GM23338 (cell line): ENCODE results near the gene CERS5. TPM values are rescaled to one million over a fixed set of nuclear protein-coding genes. Genes with fewer than 3 reads are reported as not detected.

Source experiments
- EZH2 ChIP-seq: fragments of 200-600 bp; sonication (generic); IDR thresholded peaks from one replicate; pipeline ENCODE4 v1.8.0; 2017; ENCODE audit warnings: antibody characterized with exemption, mild to moderate bottlenecking, low read depth; ENCODE audit not compliant: unreplicated experiment
- EZH2phosphoT487 ChIP-seq: fragments of 200-600 bp; sonication (generic); IDR thresholded peaks from one replicate; pipeline ENCODE4 v1.8.1; 2018; ENCODE audit warnings: antibody characterized with exemption; ENCODE audit not compliant: unreplicated experiment
- POLR2AphosphoS5 ChIP-seq: IDR thresholded peaks from 2 replicates; pipeline ENCODE4 v1.6.1; 2016; ENCODE audit warnings: antibody characterized with exemption, low read depth
- REST ChIP-seq: IDR thresholded peaks from one replicate; pipeline ENCODE4 v1.6.1; 2018; ENCODE audit warnings: antibody characterized with exemption; ENCODE audit not compliant: unreplicated experiment
- ZNF114 ChIP-seq: fragments of 250-450 bp; sonication (Bioruptor Pico); IDR thresholded peaks from 2 replicates; pipeline ENCODE4 v1.5.0; 2020; ENCODE audit warnings: mild to moderate bottlenecking, moderate library complexity
- ZNF331 ChIP-seq: fragments of 250-450 bp; sonication (Bioruptor Pico); IDR thresholded peaks from 2 replicates; pipeline ENCODE4 v1.5.0; 2020; ENCODE audit warnings: low read depth, mild to moderate bottlenecking, moderate library complexity
- ZNF462 ChIP-seq: fragments of 250-450 bp; sonication (Bioruptor Pico); IDR thresholded peaks from 2 replicates; pipeline ENCODE4 v1.5.0; 2020; ENCODE audit warnings: mild to moderate bottlenecking, moderate library complexity
- polyA plus RNA-seq: library from polyadenylated mRNA; unstranded; fragments of >200 nt; fragmentation: Nextera tagmentation; extraction: Ambion mirVana; gene quantifications from 2 replicates; pipeline ENCODE4 v1.2.1, GENCODE V29; 2016
- total RNA-seq: library from RNA; depleted of rRNA; stranded (reverse); fragments of >200 nt; shearing (Covaris generic); gene quantifications from 2 replicates; pipeline ENCODE4 v1.2.3, GENCODE V29; 2014

CERS5 gene
- total and polyA plus RNA-seq, 2 experiments from 2014 or later: 42.7 to 56.5 TPM

- TF ChIP-seq ZNF462 (CRISPR knock-in tag) (no peak), EZH2phosphoT487 (no peak), EZH2 (no peak), ZNF331 (no peak), ZNF114 (CRISPR knock-in tag) (no peak), POLR2AphosphoS5 (no peak), REST (no peak)
These were observed 59.5 kb downstream of the CERS5 start (continued) for GRCh38 chr12:50107416-50108268.
